ENCODE data around the gene KCNK10.

Gene KCNK10

DNA sequence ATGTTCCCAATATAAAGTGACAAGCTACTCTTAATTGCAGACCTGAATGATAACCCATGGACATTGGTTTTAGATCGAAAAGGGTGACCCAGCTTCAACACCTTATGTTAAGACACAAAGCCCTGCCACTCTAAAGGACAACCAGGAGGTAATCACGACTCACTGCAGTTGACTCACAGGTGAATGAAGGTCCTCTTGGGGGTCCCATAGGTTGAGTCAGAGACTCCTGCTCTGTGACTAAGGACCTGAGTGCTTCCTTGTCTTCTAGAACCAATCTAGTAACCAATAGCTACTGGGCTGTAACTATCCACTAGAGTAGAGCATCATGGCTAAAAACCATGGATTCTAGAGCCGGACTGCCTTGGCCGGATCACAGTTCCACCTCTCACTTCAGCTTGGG lies 73.8 kb downstream of the KCNK10 start:
- H3K36me3 ChIP-seq (ENCODE audit: insufficient read depth, low read length), result no peaks in the 10 kb centered on the region
- H2AFZ ChIP-seq (ENCODE audit: low read length), result no peak overlapping the region
- H3K9ac ChIP-seq (ENCODE audit: low read depth, low read length, poor library complexity, severe bottlenecking), result no peak overlapping the region
- no peaks in the 10 kb centered on the region for H3K9me3 ChIP-seq (ENCODE audit: insufficient read depth, low read depth, low read length)
- TF ChIP-seq, protein P1, sequence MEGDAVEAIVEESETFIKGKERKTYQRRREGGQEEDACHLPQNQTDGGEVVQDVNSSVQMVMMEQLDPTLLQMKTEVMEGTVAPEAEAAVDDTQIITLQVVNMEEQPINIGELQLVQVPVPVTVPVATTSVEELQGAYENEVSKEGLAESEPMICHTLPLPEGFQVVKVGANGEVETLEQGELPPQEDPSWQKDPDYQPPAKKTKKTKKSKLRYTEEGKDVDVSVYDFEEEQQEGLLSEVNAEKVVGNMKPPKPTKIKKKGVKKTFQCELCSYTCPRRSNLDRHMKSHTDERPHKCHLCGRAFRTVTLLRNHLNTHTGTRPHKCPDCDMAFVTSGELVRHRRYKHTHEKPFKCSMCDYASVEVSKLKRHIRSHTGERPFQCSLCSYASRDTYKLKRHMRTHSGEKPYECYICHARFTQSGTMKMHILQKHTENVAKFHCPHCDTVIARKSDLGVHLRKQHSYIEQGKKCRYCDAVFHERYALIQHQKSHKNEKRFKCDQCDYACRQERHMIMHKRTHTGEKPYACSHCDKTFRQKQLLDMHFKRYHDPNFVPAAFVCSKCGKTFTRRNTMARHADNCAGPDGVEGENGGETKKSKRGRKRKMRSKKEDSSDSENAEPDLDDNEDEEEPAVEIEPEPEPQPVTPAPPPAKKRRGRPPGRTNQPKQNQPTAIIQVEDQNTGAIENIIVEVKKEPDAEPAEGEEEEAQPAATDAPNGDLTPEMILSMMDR (conservative IDR thresholded peaks at IDR 0.05; ENCODE audit: low read length), result no peak
- no peaks in the 10 kb centered on the region for H4K20me1 ChIP-seq (ENCODE audit: insufficient read depth, low read length, poor library complexity, severe bottlenecking)
- no peaks in the 10 kb centered on the region for H3K9me2 ChIP-seq (replicated peaks; ENCODE audit: low read depth, low read length)
- peaks cover 4% of the 10 kb centered on the region for H3K4me1 ChIP-seq (ENCODE audit: insufficient read depth, low read length, poor library complexity, severe bottlenecking)
- no peak overlapping the region for H3K4me3 ChIP-seq (ENCODE audit: low read length, poor library complexity, severe bottlenecking)
- H3K27me3 ChIP-seq (ENCODE audit: insufficient read depth, low read length, poor library complexity, severe bottlenecking), result no peaks in the 10 kb centered on the region
- no peaks in the 10 kb centered on the region for H3F3A ChIP-seq (ENCODE audit: low read depth)
- no peaks in the 10 kb centered on the region for H3K79me2 ChIP-seq (ENCODE audit: insufficient read depth, low read length)
- no peak overlapping the region for H3K4me2 ChIP-seq (ENCODE audit: low read depth, low read length, poor library complexity, severe bottlenecking)

DNA sequence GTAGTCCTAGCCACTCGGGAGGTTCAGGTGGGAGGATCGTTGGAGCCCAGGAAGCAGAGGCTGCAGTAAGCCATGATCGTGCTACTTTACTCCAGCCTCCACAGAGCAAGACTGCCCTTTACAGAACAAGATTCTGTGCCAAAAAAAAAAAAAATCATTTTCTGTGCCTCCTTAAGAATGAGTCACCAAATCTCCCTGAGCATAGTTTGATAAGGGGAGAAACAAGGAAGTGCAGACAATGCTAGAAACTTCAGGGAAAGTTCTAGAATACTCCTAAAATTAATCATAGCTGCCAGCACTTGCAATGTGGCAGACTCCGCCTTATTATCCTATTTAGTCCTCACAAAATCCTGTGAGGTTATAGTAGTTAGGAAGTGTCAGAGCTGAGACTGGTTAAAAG lies 74.5 kb downstream of the KCNK10 start:
- TF ChIP-seq EZH2phosphoT487 (IDR thresholded peaks at IDR 0.05; ENCODE audit: borderline replicate concordance), result no peak
- TF ChIP-seq, protein P1 (conservative IDR thresholded peaks at IDR 0.05; ENCODE audit: low read length), result no peak
- Histone ChIP-seq H2AFZ (ENCODE audit: low read length) (no peak overlapping the region), H3K9me3 (ENCODE audit: insufficient read depth, low read depth, low read length) (no peaks in the 10 kb centered on the region), H3K4me2 (ENCODE audit: low read depth, low read length, poor library complexity, severe bottlenecking) (no peak overlapping the region), H3K27me3 (ENCODE audit: insufficient read depth, low read length, poor library complexity, severe bottlenecking) (no peaks in the 10 kb centered on the region), H4K20me1 (ENCODE audit: insufficient read depth, low read length, poor library complexity, severe bottlenecking) (no peaks in the 10 kb centered on the region), H3K4me3 (ENCODE audit: low read length, poor library complexity, severe bottlenecking) (no peak overlapping the region), H3K9me2 (replicated peaks; ENCODE audit: low read depth, low read length) (no peaks in the 10 kb centered on the region), H3K9ac (ENCODE audit: low read depth, low read length, poor library complexity, severe bottlenecking) (no peak overlapping the region), H3K36me3 (ENCODE audit: insufficient read depth, low read length) (no peaks in the 10 kb centered on the region), H3F3A (ENCODE audit: low read depth) (no peaks in the 10 kb centered on the region), H3K4me1 (ENCODE audit: insufficient read depth, low read length, poor library complexity, severe bottlenecking) (peaks cover 4% of the 10 kb centered on the region), H3K79me2 (ENCODE audit: insufficient read depth, low read length) (no peaks in the 10 kb centered on the region)

DNA sequence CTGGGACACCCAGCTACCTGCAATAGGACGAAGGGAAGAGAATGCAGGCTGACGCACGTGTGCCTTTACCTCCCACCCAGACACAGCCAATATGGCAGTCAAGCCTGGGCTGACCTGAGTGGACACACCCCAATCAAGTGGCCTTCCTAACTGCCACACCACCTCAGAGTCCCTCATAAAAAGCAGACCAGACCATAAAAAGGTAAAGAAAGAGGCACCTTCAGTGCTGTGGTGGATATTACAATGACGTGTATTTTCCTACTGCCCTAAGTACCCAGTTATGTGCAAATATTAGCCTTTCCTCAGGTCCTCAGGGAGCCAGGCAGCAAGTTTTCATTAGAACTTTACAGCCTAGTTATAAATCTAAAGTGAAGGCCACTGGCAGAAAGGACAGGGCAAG lies 75.8 kb downstream of the KCNK10 start:
- no peak overlapping the region for H3K9ac ChIP-seq (ENCODE audit: low read depth, low read length, poor library complexity, severe bottlenecking)
- no peaks in the 10 kb centered on the region for H3K9me3 ChIP-seq (ENCODE audit: insufficient read depth, low read depth, low read length)
- no peaks in the 10 kb centered on the region for H3K79me2 ChIP-seq (ENCODE audit: insufficient read depth, low read length)
- no peak overlapping the region for H3K4me2 ChIP-seq (ENCODE audit: low read depth, low read length, poor library complexity, severe bottlenecking)
- H3F3A ChIP-seq (ENCODE audit: low read depth), result no peaks in the 10 kb centered on the region
- no peak overlapping the region for H3K4me3 ChIP-seq (ENCODE audit: low read length, poor library complexity, severe bottlenecking)
- no peaks in the 10 kb centered on the region for H3K36me3 ChIP-seq (ENCODE audit: insufficient read depth, low read length)
- H3K27me3 ChIP-seq (ENCODE audit: insufficient read depth, low read length, poor library complexity, severe bottlenecking), result no peaks in the 10 kb centered on the region
- no peak for TF ChIP-seq EZH2phosphoT487 (IDR thresholded peaks at IDR 0.05; ENCODE audit: borderline replicate concordance)
- TF ChIP-seq, protein P1 (conservative IDR thresholded peaks at IDR 0.05; ENCODE audit: low read length), result no peak
- peaks cover 4% of the 10 kb centered on the region for H3K4me1 ChIP-seq (ENCODE audit: insufficient read depth, low read length, poor library complexity, severe bottlenecking)
- H4K20me1 ChIP-seq (ENCODE audit: insufficient read depth, low read length, poor library complexity, severe bottlenecking), result no peaks in the 10 kb centered on the region
- H2AFZ ChIP-seq (ENCODE audit: low read length), result no peak overlapping the region
- no peaks in the 10 kb centered on the region for H3K9me2 ChIP-seq (replicated peaks; ENCODE audit: low read depth, low read length)
